HepG2 (cell line): ENCODE data around the gene MAPK14. TPM values are rescaled to one million over a fixed set of nuclear protein-coding genes. Genes with fewer than 3 reads are reported as not detected.

ENCODE experiments used
- CHCHD3 ChIP-seq: sonication (generic); formaldehyde crosslinking; IDR thresholded peaks from 2 replicates; pipeline ENCODE4 v1.8.0; 2022; ENCODE audit warnings: mild to moderate bottlenecking, missing genetic modification reagents, moderate library complexity
- GZF1 ChIP-seq: sonication (generic); formaldehyde crosslinking; IDR thresholded peaks from 2 replicates; pipeline ENCODE4 v1.5.1; 2020; ENCODE audit warnings: mild to moderate bottlenecking, missing genetic modification reagents
- LRRFIP1 ChIP-seq: sonication (generic); formaldehyde crosslinking; conservative IDR thresholded peaks from 2 replicates; pipeline ENCODE4 v1.4.0; 2020; ENCODE audit warnings: missing genetic modification reagents
- PRMT3 ChIP-seq: sonication (generic); formaldehyde crosslinking; IDR thresholded peaks from 2 replicates; pipeline ENCODE4 v1.8.1; 2022; ENCODE audit warnings: low read depth, mild to moderate bottlenecking, moderate library complexity, missing genetic modification reagents, borderline replicate concordance
- SALL1 ChIP-seq: sonication (generic); formaldehyde crosslinking; IDR thresholded peaks from 2 replicates; pipeline ENCODE4 v1.8.0; 2022; ENCODE audit warnings: mild to moderate bottlenecking, missing genetic modification reagents
- TBX2 ChIP-seq: sonication (generic); formaldehyde crosslinking; IDR thresholded peaks from 2 replicates; pipeline ENCODE4 v1.5.0; 2020; ENCODE audit warnings: missing genetic modification reagents, mild to moderate bottlenecking, borderline replicate concordance
- ZNF160 ChIP-seq: sonication (generic); formaldehyde crosslinking; IDR thresholded peaks from 2 replicates; pipeline ENCODE4 v1.8.0; 2022; ENCODE audit warnings: mild to moderate bottlenecking, inconsistent platforms, missing genetic modification reagents
- ZNF180 ChIP-seq: sonication (generic); formaldehyde crosslinking; IDR thresholded peaks from 2 replicates; pipeline ENCODE4 v1.4.0; 2020; ENCODE audit warnings: low read depth, missing genetic modification reagents, borderline replicate concordance
- ZSCAN12 ChIP-seq: sonication (generic); formaldehyde crosslinking; IDR thresholded peaks from 2 replicates; pipeline ENCODE4 v1.9.0; 2021; ENCODE audit warnings: mild to moderate bottlenecking, missing genetic modification reagents
- polyA plus RNA-seq, 8 experiments: library from polyadenylated mRNA; depleted of rRNA in 3 of 8; stranded (reverse) in 7 of 8; unstranded in 1 of 8; fragments of >200 nt; fragmentation: Illumina TruSeq in 4 of 8; extraction: Trizol in 4 of 8; gene quantifications; 2 replicates each; pipeline versions ENCODE4 v1.2.1 to v1.2.3, GENCODE V29; 2011 to 2016; ENCODE audit warnings: low read depth in 4 of 8, missing spikeins in 1 of 8, mixed read lengths in 1 of 8; ENCODE audit not compliant: insufficient read depth in 1 of 8
- total RNA-seq, 5 experiments: library from RNA; depleted of rRNA; stranded (reverse); fragments of >200 nt; fragmentation: Illumina TruSeq; extraction: Trizol; gene quantifications; 2 replicates each; pipeline ENCODE4 v1.2.3, GENCODE V29; 2016; ENCODE audit warnings: low read depth in 1 of 5
- TF ChIP-seq, protein P1 (sequence below): IDR thresholded peaks from 2 replicates; pipeline ENCODE4 v1.6.1; 2016
- TF ChIP-seq, protein P2 (sequence below): sonication (generic); formaldehyde crosslinking; IDR thresholded peaks from 2 replicates; pipeline ENCODE4 v1.8.1; 2023; ENCODE audit warnings: mild to moderate bottlenecking, inconsistent platforms, moderate library complexity, missing genetic modification reagents, borderline replicate concordance

Gene MAPK14
- total and polyA plus RNA-seq, 2 of the 13 experiments (the other 11 are each of a cell fraction or from before 2014, with no cell fraction given), result 66.3 to 67.3 TPM

GRCh38 chr6:36035225-36035624 lies 7.6 kb downstream of the MAPK14 start (continued):
- TF ChIP-seq LRRFIP1 (no peak), CHCHD3 (no peak), GZF1 (no peak), ZNF160 (CRISPR knock-in tag) (no peak), ZNF180 (no peak), PRMT3 (no peak), SALL1 (CRISPR knock-in tag) (no peak), ZSCAN12 (CRISPR knock-in tag) (no peak), TBX2 (CRISPR knock-in tag) (no peak)
- TF ChIP-seq, protein P1, sequence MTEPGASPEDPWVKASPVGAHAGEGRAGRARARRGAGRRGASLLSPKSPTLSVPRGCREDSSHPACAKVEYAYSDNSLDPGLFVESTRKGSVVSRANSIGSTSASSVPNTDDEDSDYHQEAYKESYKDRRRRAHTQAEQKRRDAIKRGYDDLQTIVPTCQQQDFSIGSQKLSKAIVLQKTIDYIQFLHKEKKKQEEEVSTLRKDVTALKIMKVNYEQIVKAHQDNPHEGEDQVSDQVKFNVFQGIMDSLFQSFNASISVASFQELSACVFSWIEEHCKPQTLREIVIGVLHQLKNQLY (CRISPR knock-in tag), result no peak
- TF ChIP-seq, protein P2, sequence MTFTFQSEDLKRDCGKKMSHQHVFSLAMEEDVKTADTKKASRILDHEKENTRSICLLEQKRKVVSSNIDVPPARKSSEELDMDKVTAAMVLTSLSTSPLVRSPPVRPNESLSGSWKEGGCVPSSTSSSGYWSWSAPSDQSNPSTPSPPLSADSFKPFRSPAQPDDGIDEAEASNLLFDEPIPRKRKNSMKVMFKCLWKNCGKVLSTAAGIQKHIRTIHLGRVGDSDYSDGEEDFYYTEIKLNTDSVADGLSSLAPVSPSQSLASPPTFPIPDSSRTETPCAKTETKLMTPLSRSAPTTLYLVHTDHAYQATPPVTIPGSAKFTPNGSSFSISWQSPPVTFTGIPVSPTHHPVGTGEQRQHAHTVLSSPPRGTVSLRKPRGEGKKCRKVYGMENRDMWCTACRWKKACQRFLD (CRISPR knock-in tag), result no peak
